Measurements from ENCODE around the gene GDF15.

GDF15 gene

GRCh38 chr19:18436671-18437490 lies 50.9 kb downstream of the GDF15 start:
- Mint-ChIP-seq H3K27me3 (no peaks in the 10 kb centered on the region), H3K27ac (no peak overlapping the region), H3K4me3 (peak overlapping the region; percentile 73), H3K9me3 (no peaks in the 10 kb centered on the region), H3K4me1 (peaks cover 18% of the 10 kb centered on the region), H3K36me3 (no peaks in the 10 kb centered on the region)

- Mint-ChIP-seq H3K27ac (no peak within 1 kb of the TSS), H3K4me3 (peak within 1 kb of the TSS; percentile 73), H3K9me3 (no peaks in the 10 kb centered on the region)
Observed at GRCh38 chr19:18437491-18438330, 51.8 kb downstream of the GDF15 start, which contains the start of gene ISYNA1. Gene ISYNA1 (minus strand): TSS chr19:18438133. CDS start chr19:18437979, 154 bp downstream.

GRCh38 chr19:18438331-18439024 lies 52.5 kb downstream of the GDF15 start:
- H3K4me1 Mint-ChIP-seq: peaks cover 30% of the 10 kb centered on the region
- no peak overlapping the region for H3K27ac Mint-ChIP-seq
- H3K9me3 Mint-ChIP-seq: no peaks in the 10 kb centered on the region
- H3K4me3 Mint-ChIP-seq: peak overlapping the region; percentile 11
- peaks cover 6% of the 10 kb centered on the region for H3K36me3 Mint-ChIP-seq
- no peaks in the 10 kb centered on the region for H3K27me3 Mint-ChIP-seq

More at GRCh38 chr19:18437491-18438330, 51.8 kb downstream of the GDF15 start, which contains the start of gene ISYNA1:
- peaks cover 3% of the 10 kb centered on the region for H3K36me3 Mint-ChIP-seq
- H3K4me1 Mint-ChIP-seq: peaks cover 25% of the 10 kb centered on the region
- H3K27me3 Mint-ChIP-seq: no peaks in the 10 kb centered on the region
